PC-3 (cell line): ENCODE results near the gene DBNDD2.

ENCODE experiments used
- CTCF ChIP-seq: fragments of 300-600 bp; sonication (generic); conservative IDR thresholded peaks from 2 replicates; pipeline ENCODE4 v1.5.1; 2017; ENCODE audit warnings: antibody characterized with exemption, low read depth, mild to moderate bottlenecking, low read length
- EZH2 ChIP-seq: fragments of 300-600 bp; sonication (generic); IDR thresholded peaks from one replicate; pipeline ENCODE4 v1.6.1; 2017; ENCODE audit warnings: antibody characterized with exemption, mild to moderate bottlenecking, low read length; ENCODE audit not compliant: unreplicated experiment
- EZH2phosphoT487 ChIP-seq: fragments of 300-600 bp; sonication (generic); IDR thresholded peaks from 2 replicates; pipeline ENCODE4 v1.6.1; 2018; ENCODE audit warnings: mild to moderate bottlenecking, antibody characterized with exemption, low read length, borderline replicate concordance

DNA sequence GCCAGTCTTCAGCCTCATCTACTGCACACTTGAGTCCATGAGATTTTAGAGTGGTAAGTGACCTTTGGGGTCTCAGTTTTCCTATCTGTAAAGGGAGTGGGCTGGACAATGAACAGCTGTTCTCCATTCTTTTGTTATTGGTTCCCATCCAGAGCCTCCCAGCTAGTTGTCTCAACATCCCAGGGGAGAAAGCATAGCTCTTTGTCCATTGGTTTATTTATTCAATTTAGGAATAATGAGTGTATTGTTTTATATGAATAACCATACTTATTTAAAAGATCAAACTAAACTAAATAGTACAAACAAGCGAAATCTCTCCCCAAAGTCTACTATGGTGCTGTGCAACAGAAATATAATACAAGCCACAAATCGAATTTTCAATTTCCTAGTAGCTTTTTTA lies 21.5 kb downstream of the DBNDD2 start:
- no peak for TF ChIP-seq CTCF
- TF ChIP-seq EZH2, result no peak
- TF ChIP-seq EZH2phosphoT487, result no peak
